H9 (cell line): ENCODE measurements around the gene ATG4D. TPM values are rescaled to one million over a fixed set of nuclear protein-coding genes. Genes with fewer than 3 reads are reported as not detected.

Source experiments
- DNase-seq: peaks from one replicate; pipeline ENCODE4 v3.0.0-alpha.2; 2017
- H2AFZ ChIP-seq: one replicate; pipeline ENCODE4 v1.6.1; 2013; ENCODE audit warnings: mild to moderate bottlenecking, low read length, control low read depth, moderate library complexity
- H2AK5ac ChIP-seq: 2 replicates; pipeline ENCODE4 v1.6.1; 2013; ENCODE audit warnings: low read length, control low read depth, mixed read lengths; ENCODE audit not compliant: insufficient read length
- H2BK120ac ChIP-seq: one replicate; pipeline ENCODE4 v1.6.1; 2013; ENCODE audit warnings: low read depth, mild to moderate bottlenecking, low read length, control low read depth, inconsistent platforms; ENCODE audit not compliant: poor library complexity, severe bottlenecking
- H2BK12ac ChIP-seq: 2 replicates; pipeline ENCODE4 v1.6.1; 2013; ENCODE audit warnings: low read length, control low read depth, mixed read lengths, low read depth; ENCODE audit not compliant: insufficient read length
- H2BK15ac ChIP-seq: 2 replicates; pipeline ENCODE4 v1.6.1; 2013; ENCODE audit warnings: low read depth, low read length, control low read depth
- H2BK20ac ChIP-seq: one replicate; pipeline ENCODE4 v1.6.1; 2013; ENCODE audit warnings: low read depth, mild to moderate bottlenecking, low read length, control low read depth, inconsistent platforms; ENCODE audit not compliant: poor library complexity, severe bottlenecking
- H2BK5ac ChIP-seq: 2 replicates; pipeline ENCODE4 v1.6.1; 2013; ENCODE audit warnings: low read length, control low read depth, mixed read lengths; ENCODE audit not compliant: insufficient read length
- H3K14ac ChIP-seq: 2 replicates; pipeline ENCODE4 v1.6.1; 2013; ENCODE audit warnings: low read length, control low read depth; ENCODE audit not compliant: insufficient read depth
- H3K18ac ChIP-seq: 2 replicates; pipeline ENCODE4 v1.6.1; 2013; ENCODE audit warnings: low read depth, mild to moderate bottlenecking, mixed read lengths, low read length, control low read depth; ENCODE audit not compliant: insufficient read length
- H3K23ac ChIP-seq: 2 replicates; pipeline ENCODE4 v1.6.1; 2013; ENCODE audit warnings: low read length, control low read depth, mixed read lengths, low read depth; ENCODE audit not compliant: insufficient read length
- H3K23me2 ChIP-seq: 2 replicates; pipeline ENCODE4 v1.6.1; 2013; ENCODE audit warnings: low read depth, mild to moderate bottlenecking, mixed read lengths, low read length, control low read depth; ENCODE audit not compliant: insufficient read length, poor library complexity, severe bottlenecking
- H3K27ac ChIP-seq: 2 replicates; pipeline ENCODE4 v1.5.1; 2013; ENCODE audit warnings: low read length, control low read depth, mixed read lengths, low read depth; ENCODE audit not compliant: insufficient read length
- H3K27me3 ChIP-seq: 2 replicates; pipeline ENCODE4 v1.6.1; 2013; ENCODE audit warnings: low read length, control low read depth, inconsistent platforms; ENCODE audit not compliant: insufficient read depth
- H3K4ac ChIP-seq: 2 replicates; pipeline ENCODE4 v1.6.1; 2013; ENCODE audit warnings: low read depth, mild to moderate bottlenecking, control low read depth, inconsistent platforms, low read length, moderate library complexity
- H3K4me1 ChIP-seq: 2 replicates; pipeline ENCODE4 v1.6.1; 2013; ENCODE audit warnings: low read length, control low read depth, inconsistent platforms; ENCODE audit not compliant: insufficient read depth
- H3K4me2 ChIP-seq: 2 replicates; pipeline ENCODE4 v1.6.1; 2013; ENCODE audit warnings: low read length, control low read depth, mixed read lengths; ENCODE audit not compliant: insufficient read length, insufficient read depth
- H3K56ac ChIP-seq: 2 replicates; pipeline ENCODE4 v1.6.1; 2013; ENCODE audit warnings: low read depth, mild to moderate bottlenecking, mixed read lengths, low read length, control low read depth; ENCODE audit not compliant: insufficient read length
- H3K79me1 ChIP-seq: 2 replicates; pipeline ENCODE4 v1.6.1; 2013; ENCODE audit warnings: low read depth, mild to moderate bottlenecking, moderate library complexity, low read length, control low read depth, inconsistent platforms; ENCODE audit not compliant: insufficient read depth, poor library complexity, severe bottlenecking
- H3K79me2 ChIP-seq: 2 replicates; pipeline ENCODE4 v1.6.1; 2013; ENCODE audit warnings: low read length, control low read depth, inconsistent platforms; ENCODE audit not compliant: insufficient read depth
- H3K9ac ChIP-seq: 2 replicates; pipeline ENCODE4 v1.6.1; 2013; ENCODE audit warnings: low read length, control low read depth, mixed read lengths; ENCODE audit not compliant: insufficient read length; ENCODE audit errors: extremely low read depth
- H3K9me3 ChIP-seq: one replicate; pipeline ENCODE4 v1.6.1; 2013; ENCODE audit warnings: low read depth, low read length, inconsistent platforms; ENCODE audit not compliant: control insufficient read depth
- H3T11ph ChIP-seq: one replicate; pipeline ENCODE4 v1.6.1; 2013; ENCODE audit warnings: mild to moderate bottlenecking, low read length, control low read depth, inconsistent platforms
- H4K20me1 ChIP-seq: one replicate; pipeline ENCODE4 v1.6.1; 2013; ENCODE audit not compliant: control insufficient read depth, insufficient read length, insufficient read depth
- H4K5ac ChIP-seq: 2 replicates; pipeline ENCODE4 v1.6.1; 2013; ENCODE audit warnings: low read depth, mild to moderate bottlenecking, mixed read lengths, low read length, control low read depth; ENCODE audit not compliant: insufficient read length
- H4K8ac ChIP-seq: replicated peaks from 2 replicates; pipeline ENCODE4 v1.6.1; 2013; ENCODE audit warnings: low read length, control low read depth, mixed read lengths, low read depth; ENCODE audit not compliant: insufficient read length
- H4K91ac ChIP-seq: 2 replicates; pipeline ENCODE4 v1.6.1; 2013; ENCODE audit warnings: low read depth, mild to moderate bottlenecking, moderate library complexity, mixed read lengths, low read length, control low read depth; ENCODE audit not compliant: insufficient read length
- H3K27ac Mint-ChIP-seq, 3 experiments: 2 replicates in 2 of 3; 3 replicates in 1 of 3; pipeline ENCODE4 v1.8.0; 2020 to 2021; ENCODE audit warnings: mixed read lengths in 3 of 3, mild to moderate bottlenecking in 1 of 3, moderate library complexity in 1 of 3
- H3K27me3 Mint-ChIP-seq: 2 replicates; pipeline ENCODE4 v1.8.0; 2021; ENCODE audit warnings: low read depth, mild to moderate bottlenecking, moderate library complexity, mixed read lengths
- H3K36me3 Mint-ChIP-seq, 3 experiments: 2 replicates in 2 of 3; 3 replicates in 1 of 3; pipeline ENCODE4 v1.8.0; 2020 to 2021; ENCODE audit warnings: low read depth in 3 of 3, mixed read lengths in 3 of 3; ENCODE audit not compliant: insufficient read depth in 1 of 3
- H3K4me1 Mint-ChIP-seq, 2 experiments: 2 replicates each; pipeline ENCODE4 v1.8.0; 2020; ENCODE audit warnings: mixed read lengths in 2 of 2
- H3K4me3 Mint-ChIP-seq, 2 experiments: 2 replicates in 1 of 2; 3 replicates in 1 of 2; pipeline ENCODE4 v1.8.0; 2020 to 2021; ENCODE audit warnings: mild to moderate bottlenecking in 2 of 2, mixed read lengths in 2 of 2, moderate library complexity in 1 of 2
- H3K9me3 Mint-ChIP-seq, 2 experiments: 2 replicates in 1 of 2; 3 replicates in 1 of 2; pipeline ENCODE4 v1.8.0; 2020; ENCODE audit warnings: mild to moderate bottlenecking in 2 of 2, mixed read lengths in 2 of 2, moderate library complexity in 1 of 2
- CTCF ChIP-seq: fragments of 200-600 bp; sonication (generic); conservative IDR thresholded peaks from 3 replicates; pipeline ENCODE4 v1.8.0; 2021; ENCODE audit warnings: antibody characterized with exemption, mild to moderate bottlenecking
- WGBS: extraction: QIAGEN DNeasy Blood & Tissue Kit; methylation state at CpG from one replicate; pipeline ENCODE4 v1.1.7; 2013; ENCODE audit warnings: missing lambda C conversion rate, low lambda C conversion rate, mixed read lengths; ENCODE audit not compliant: insufficient read length; ENCODE audit errors: extremely low coverage; 5-methylcytosine and 5-hydroxymethylcytosine counted together
- total RNA-seq: library from RNA; stranded (reverse); gene quantifications from 2 replicates; pipeline ENCODE4 v1.2.1, GENCODE V29; 2021

The ATG4D gene
- total RNA-seq, 1 experiment from 2014 or later, result 55.8 TPM

GRCh38 chr19:10537668-10538067, 6.0 kb upstream of the ATG4D start:
- no peak overlapping the region for H3K56ac ChIP-seq
- no peaks in the 10 kb centered on the region for H3K9me3 Mint-ChIP-seq
- H2BK5ac ChIP-seq, result no peak overlapping the region
- H2AK5ac ChIP-seq, result no peak overlapping the region
- no peak overlapping the region for H2BK15ac ChIP-seq
- no peaks in the 10 kb centered on the region for H3K79me2 ChIP-seq
- DNase-seq, result no peak
- no peak overlapping the region for H3K23ac ChIP-seq
- H3K27me3 Mint-ChIP-seq, result peaks cover 18% of the 10 kb centered on the region
- no peak overlapping the region for H2BK20ac ChIP-seq
- H2BK120ac ChIP-seq, result no peak overlapping the region
- H3K4me3 Mint-ChIP-seq, result no peak overlapping the region
- H3K9ac ChIP-seq, result no peak overlapping the region
- no peaks in the 10 kb centered on the region for H3K23me2 ChIP-seq
- H2BK12ac ChIP-seq, result no peak overlapping the region
- no peak overlapping the region for H3K14ac ChIP-seq
- H3K18ac ChIP-seq, result no peak overlapping the region
- H4K20me1 ChIP-seq, result no peaks in the 10 kb centered on the region
- no peak overlapping the region for H3K4ac ChIP-seq
- no peak for TF ChIP-seq CTCF
- no peaks in the 10 kb centered on the region for H3K4me1 Mint-ChIP-seq
- H3K27ac Mint-ChIP-seq, result no peak overlapping the region
- no peak overlapping the region for H3K27ac ChIP-seq
- no peak overlapping the region for H3T11ph ChIP-seq
- H4K91ac ChIP-seq, result no peak overlapping the region
- no CpG with 5 or more reads among the region's 11 CpGs for WGBS
- H4K8ac ChIP-seq, result no peak overlapping the region
- no peaks in the 10 kb centered on the region for H3K27me3 ChIP-seq
- H2AFZ ChIP-seq, result no peak overlapping the region
- H3K79me1 ChIP-seq, result no peaks in the 10 kb centered on the region
- no peaks in the 10 kb centered on the region for H3K4me1 ChIP-seq
- no peak overlapping the region for H4K5ac ChIP-seq
- no peak overlapping the region for H3K4me2 ChIP-seq
- H3K9me3 ChIP-seq, result no peaks in the 10 kb centered on the region
- H3K36me3 Mint-ChIP-seq, result no peaks in the 10 kb centered on the region
